GM12872 (cell line): ENCODE measurements around the gene CYB561D2.

Experiments used
- TF ChIP-seq, protein P1 (sequence below): IDR thresholded peaks from 3 replicates; pipeline ENCODE4 v1.5.1; 2011; ENCODE audit warnings: low read depth, mild to moderate bottlenecking, low read length, moderate library complexity; ENCODE audit not compliant: insufficient read depth

CYB561D2 gene

DNA sequence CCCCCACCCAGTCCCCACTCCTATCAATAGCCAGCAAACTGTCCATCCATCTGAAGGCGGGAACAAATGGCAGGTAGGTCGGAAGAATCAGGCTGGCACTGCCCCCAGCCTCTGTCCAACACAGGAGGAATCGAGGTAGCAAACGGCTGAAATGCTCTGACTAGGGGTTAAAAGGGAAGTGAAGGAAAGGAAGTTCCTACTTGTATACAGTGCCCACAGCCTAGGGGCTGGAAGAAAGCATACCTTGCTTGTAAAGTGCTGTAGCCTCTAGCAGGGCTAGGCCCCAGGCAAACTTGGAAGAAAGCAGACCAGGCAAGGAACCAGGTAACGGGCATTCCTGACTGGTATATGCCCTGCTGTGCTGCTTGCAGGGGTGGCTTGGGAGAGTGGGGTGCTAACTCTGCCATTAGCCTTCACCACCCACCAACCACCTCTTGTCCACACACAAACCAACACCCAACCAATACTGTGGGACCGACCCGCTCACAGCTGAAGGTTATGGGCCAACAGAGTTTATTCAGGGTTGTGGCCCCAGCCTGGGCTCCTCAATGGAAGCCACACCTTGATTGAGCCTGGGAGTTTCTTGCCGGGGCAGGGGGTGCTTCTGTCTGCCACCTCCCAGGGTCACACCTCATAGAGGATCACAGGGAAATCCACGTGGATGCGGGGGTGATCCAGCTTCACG lies 25.0 kb upstream of the CYB561D2 start:
- TF ChIP-seq, protein P1, sequence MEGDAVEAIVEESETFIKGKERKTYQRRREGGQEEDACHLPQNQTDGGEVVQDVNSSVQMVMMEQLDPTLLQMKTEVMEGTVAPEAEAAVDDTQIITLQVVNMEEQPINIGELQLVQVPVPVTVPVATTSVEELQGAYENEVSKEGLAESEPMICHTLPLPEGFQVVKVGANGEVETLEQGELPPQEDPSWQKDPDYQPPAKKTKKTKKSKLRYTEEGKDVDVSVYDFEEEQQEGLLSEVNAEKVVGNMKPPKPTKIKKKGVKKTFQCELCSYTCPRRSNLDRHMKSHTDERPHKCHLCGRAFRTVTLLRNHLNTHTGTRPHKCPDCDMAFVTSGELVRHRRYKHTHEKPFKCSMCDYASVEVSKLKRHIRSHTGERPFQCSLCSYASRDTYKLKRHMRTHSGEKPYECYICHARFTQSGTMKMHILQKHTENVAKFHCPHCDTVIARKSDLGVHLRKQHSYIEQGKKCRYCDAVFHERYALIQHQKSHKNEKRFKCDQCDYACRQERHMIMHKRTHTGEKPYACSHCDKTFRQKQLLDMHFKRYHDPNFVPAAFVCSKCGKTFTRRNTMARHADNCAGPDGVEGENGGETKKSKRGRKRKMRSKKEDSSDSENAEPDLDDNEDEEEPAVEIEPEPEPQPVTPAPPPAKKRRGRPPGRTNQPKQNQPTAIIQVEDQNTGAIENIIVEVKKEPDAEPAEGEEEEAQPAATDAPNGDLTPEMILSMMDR: no peak

DNA sequence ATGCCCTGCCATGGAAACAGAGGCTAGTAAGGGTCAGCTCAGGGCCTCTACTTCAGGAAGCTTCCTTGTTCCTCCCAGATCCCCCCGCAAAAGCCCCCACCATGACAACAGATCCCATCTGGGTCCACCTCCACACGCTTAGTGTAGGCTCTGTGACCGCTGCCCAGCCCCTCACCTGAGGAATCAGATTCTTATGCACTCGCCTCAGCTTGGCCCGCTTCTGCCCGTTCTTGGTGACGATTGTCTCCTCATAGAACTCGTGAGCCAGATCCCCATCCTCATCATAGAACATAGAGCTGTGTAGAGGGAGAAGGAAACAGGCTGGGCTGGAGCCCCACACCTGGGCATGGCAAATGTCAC lies 24.5 kb upstream of the CYB561D2 start:
- TF ChIP-seq, protein P1: no peak

DNA sequence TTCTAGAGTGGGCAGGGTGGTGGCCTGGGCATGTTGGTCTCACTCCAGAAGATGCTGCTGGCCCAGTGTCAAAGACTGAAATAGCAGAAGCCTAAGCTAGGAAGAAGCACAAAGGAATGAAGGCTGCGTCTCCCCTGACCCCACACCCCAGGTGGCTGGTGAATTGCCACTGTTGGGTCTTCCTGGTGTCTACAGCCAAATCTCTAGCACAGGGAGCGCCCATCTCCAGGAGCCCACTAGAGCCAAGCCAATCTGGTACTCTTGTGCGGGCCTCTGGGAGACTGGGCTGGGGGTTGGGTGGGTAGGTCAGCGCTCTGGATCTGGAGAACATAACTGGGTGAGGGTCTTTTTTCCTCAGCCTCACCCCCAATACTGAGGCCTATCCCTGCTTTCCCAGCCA lies 23.5 kb upstream of the CYB561D2 start:
- TF ChIP-seq, protein P1: no peak

DNA sequence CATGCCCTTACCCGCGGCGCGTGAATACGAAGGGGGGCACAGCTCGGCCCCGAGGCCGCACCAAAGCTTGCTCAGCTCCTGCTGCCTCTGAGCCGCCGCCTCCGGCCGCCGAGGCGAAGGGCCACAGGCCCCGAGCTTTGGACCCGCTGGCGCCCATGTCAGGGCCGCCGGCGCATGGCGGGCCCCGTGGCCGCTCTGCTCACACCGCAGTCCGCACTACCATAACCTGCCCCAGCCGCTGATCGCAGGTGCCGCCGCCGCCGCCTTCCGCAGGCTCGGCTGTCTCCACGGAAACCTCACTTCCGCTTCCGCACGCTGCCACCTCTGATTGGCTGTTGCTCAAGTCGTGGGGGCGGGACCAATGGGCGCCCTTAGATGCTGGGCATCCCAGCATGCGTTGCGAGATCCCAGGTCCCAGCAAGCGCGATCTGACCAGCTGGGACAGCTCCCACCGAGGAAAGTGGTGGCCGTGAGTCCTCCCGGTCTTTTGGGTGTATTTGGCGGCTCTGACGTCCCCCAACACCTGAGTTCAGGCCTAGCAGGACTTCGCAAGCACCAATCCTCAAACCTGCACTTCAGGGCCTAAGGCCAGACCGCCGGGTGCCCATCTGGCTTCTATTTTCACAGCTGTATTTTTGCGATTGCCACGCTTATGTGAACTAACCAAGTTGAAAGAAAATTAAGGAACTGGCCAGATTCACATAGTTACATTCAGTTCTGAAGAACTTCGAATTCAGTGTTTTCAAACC lies 22.5 kb upstream of the CYB561D2 start, which contains the start of gene TUSC2:
TUSC2 (minus strand) TSS at position 281 of the 749 bp plus-strand sequence; CDS start at position 157, 124 bp downstream.
- TF ChIP-seq, protein P1: no peak

DNA sequence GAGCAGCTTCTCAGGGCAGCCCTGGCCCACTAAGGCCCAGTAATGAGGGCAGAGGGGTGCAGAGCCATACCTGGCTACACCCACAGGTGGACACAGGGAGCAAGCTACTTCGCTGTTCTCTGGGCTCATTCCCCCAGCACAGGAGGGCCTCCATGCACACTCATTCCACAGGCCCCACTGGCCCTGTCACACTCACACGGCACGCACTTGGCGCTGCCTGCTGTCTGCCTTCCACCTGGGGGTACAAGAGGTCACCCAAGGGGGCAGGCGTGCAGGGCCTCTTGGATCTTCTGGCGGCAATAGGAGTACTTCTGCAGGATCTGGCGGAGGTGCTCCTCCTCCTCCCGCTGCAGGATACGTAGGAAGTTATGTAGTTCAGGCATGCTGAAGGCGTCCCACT lies 20.3 kb upstream of the CYB561D2 start:
- TF ChIP-seq, protein P1: no peak

DNA sequence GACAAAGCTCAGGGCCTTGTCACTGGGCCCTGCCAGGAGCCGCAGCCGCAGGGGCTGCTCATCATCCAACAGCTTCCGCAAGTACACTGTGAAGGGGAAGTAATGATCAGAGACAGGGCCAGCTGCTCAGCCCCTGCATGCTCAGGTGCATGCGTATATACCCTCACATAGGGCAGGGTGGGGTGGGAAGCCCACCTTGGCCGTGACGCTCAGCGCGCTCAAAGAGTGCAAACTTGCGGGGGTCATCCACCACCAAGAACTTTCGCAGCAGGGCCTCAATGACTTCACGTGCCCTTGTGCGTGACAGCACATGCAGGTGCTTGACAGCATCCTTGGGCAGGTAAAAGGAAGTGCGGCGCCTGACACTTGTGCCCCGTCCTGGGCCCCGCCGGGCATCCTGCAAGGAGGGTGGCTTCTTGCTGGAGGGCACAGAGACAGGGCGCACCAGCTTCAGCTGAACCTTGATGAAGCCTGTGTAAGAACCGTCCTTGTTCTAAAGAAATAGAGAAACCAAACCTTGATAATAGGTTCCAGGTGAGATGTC lies 19.2 kb upstream of the CYB561D2 start:
- TF ChIP-seq, protein P1: no peak

DNA sequence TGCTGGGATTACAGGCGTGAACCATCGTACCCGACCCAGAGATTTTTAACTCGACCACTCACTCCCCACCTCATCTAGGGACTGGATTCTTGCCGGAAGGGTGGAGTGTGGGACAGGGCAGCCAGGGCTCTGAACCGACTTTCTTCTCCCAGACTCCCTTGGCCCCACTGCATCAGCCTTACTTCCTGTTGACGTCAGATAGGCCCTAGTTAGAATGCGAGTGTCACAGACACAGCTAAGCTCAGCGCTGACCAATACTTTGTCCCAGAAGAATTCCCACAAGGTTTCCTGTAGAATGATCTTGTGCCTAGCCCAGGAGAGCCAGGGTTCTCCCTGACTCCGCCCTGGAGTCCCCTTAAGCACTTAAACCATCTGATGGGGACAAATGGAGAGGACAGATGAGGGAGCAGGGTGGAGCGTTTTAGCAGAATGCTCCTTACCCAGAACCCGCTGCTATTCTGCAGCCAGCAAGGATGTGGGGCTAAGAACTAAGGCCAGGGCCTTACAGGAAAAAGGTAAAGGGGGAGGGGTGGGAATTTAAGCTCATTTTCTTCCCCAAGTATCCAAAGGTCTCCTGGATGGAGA lies 16.8 kb upstream of the CYB561D2 start:
- TF ChIP-seq, protein P1: no peak
